ENCODE measurements around the gene TMC5.

The TMC5 gene

GRCh38 chr16:19512297-19512696 is 94.6 kb downstream of the TMC5 start:
- no peak for DNase-seq

- DNase-seq: no peak
Observed at GRCh38 chr16:19513377-19514053, 95.8 kb downstream of the TMC5 start.

- no peak for DNase-seq
Observed at GRCh38 chr16:19515757-19516156, 98.1 kb downstream of the TMC5 start.

- peak; percentile 73 for DNase-seq
Observed at GRCh38 chr16:19517424-19518089, 99.9 kb downstream of the TMC5 start.

GRCh38 chr16:19518388-19518787 is 100.7 kb downstream of the TMC5 start:
- DNase-seq: no peak

GRCh38 chr16:19520861-19521331 is 103.2 kb downstream of the TMC5 start:
- DNase-seq: peak; percentile 42

GRCh38 chr16:19521471-19522396 is 104.1 kb downstream of the TMC5 start, which contains the start of gene GDE1:
Gene GDE1 (minus strand): TSS chr16:19522098. CDS start chr16:19521964, 134 bp downstream.
- peak; percentile 97 for DNase-seq

- DNase-seq: no peak
Observed at GRCh38 chr16:19522397-19522732, 104.7 kb downstream of the TMC5 start.

- DNase-seq: no peak
Observed at GRCh38 chr16:19522760-19523159, 105.1 kb downstream of the TMC5 start.

GRCh38 chr16:19523184-19523558 is 105.5 kb downstream of the TMC5 start:
- no peak for DNase-seq

GRCh38 chr16:19523559-19524355 is 106.1 kb downstream of the TMC5 start, which contains the start of gene CCP110:
Gene CCP110 (plus strand): TSS chr16:19523942. CDS start chr16:19527882, 3,940 bp downstream.
- peak; percentile 97 for DNase-seq

- DNase-seq: no peak
Observed at GRCh38 chr16:19524356-19524615, 106.6 kb downstream of the TMC5 start.

- no peak for DNase-seq
Observed at GRCh38 chr16:19524616-19525384, 107.1 kb downstream of the TMC5 start.

- no peak for DNase-seq
Observed at GRCh38 chr16:19525385-19525723, 107.7 kb downstream of the TMC5 start.

GRCh38 chr16:19527161-19527560 is 109.5 kb downstream of the TMC5 start:
- no peak for DNase-seq

- no peak for DNase-seq
Observed at GRCh38 chr16:19528666-19529065, 111.0 kb downstream of the TMC5 start.

- DNase-seq: no peak
Observed at GRCh38 chr16:19532601-19533000, 114.9 kb downstream of the TMC5 start.

GRCh38 chr16:19540241-19540970 is 122.7 kb downstream of the TMC5 start:
- no peak for DNase-seq

- no peak for DNase-seq
Observed at GRCh38 chr16:19542138-19542821, 124.6 kb downstream of the TMC5 start.

- DNase-seq: peak; percentile 41
Observed at GRCh38 chr16:19543278-19543996, 125.8 kb downstream of the TMC5 start.
